Esophagus squamous epithelium (tissue), 4 donors: Measurements from ENCODE around the gene PRR23C.

Experiments
- POLR2A ChIP-seq, 4 donors: fragments of 450-650 bp; IDR thresholded peaks; one replicate each; pipeline ENCODE4 v1.6.1; 2017; ENCODE audit warnings: antibody characterized with exemption in 4 of 4, mild to moderate bottlenecking in 4 of 4, moderate library complexity in 3 of 4
- TF ChIP-seq, protein P1 (sequence below), 6 experiments: fragments of 450-650 bp in 4 of 6; fragments of 200-600 bp in 2 of 6; sonication (generic) in 2 of 6; IDR thresholded peaks; one replicate each; pipeline ENCODE4 v1.5.1; 2016 to 2019; ENCODE audit warnings: antibody characterized with exemption in 6 of 6, mild to moderate bottlenecking in 4 of 6, moderate library complexity in 4 of 6

DNA sequence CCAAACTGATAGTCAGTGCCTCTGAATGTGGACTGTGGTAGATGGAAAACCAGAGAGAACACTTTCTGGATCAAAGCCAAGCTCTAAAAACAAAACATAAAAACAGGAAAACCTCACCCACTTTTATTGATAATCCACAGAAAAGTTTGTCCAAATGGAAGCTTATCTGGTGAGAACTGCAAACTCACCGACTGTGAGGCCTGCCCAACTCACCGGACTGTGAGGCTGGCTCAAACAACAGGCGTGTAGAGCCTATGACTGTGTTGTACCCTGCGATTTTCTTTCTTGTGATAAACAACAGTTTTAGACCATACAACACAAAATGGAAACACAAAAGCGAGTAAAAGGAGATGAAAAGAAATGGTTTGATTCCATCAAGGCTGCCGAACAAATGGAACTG lies 7.2 kb downstream of the PRR23C start:
- TF ChIP-seq, protein P1, sequence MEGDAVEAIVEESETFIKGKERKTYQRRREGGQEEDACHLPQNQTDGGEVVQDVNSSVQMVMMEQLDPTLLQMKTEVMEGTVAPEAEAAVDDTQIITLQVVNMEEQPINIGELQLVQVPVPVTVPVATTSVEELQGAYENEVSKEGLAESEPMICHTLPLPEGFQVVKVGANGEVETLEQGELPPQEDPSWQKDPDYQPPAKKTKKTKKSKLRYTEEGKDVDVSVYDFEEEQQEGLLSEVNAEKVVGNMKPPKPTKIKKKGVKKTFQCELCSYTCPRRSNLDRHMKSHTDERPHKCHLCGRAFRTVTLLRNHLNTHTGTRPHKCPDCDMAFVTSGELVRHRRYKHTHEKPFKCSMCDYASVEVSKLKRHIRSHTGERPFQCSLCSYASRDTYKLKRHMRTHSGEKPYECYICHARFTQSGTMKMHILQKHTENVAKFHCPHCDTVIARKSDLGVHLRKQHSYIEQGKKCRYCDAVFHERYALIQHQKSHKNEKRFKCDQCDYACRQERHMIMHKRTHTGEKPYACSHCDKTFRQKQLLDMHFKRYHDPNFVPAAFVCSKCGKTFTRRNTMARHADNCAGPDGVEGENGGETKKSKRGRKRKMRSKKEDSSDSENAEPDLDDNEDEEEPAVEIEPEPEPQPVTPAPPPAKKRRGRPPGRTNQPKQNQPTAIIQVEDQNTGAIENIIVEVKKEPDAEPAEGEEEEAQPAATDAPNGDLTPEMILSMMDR (IDR thresholded peaks at IDR 0.05) = no peak
- no peak for TF ChIP-seq POLR2A (IDR thresholded peaks at IDR 0.05)
